Cerebellar nuclear complex (tissue), 1 donor: ENCODE results near the gene CXCL8.
"Not testable (repeated sequence)": the region's sequence is repeated elsewhere in the genome, so short reads cannot be mapped to it uniquely, and the experiment has no call there.

Source experiments
- DNase-seq, 2 experiments: peaks; one replicate each; lab custom pipeline; 2025; lab: John Stamatoyannopoulos, UW

CXCL8 gene

GRCh38 chr4:73740353-73740778, at the start of gene CXCL8:
Gene CXCL8 (plus strand): TSS chr4:73740569. CDS start chr4:73740659, 90 bp downstream.
- DNase-seq: no peak

GRCh38 chr4:73691201-73691600, 49.2 kb upstream of the CXCL8 start:
- DNase-seq: not testable (repeated sequence)

- DNase-seq: no peak
Observed at GRCh38 chr4:73691759-73692158, 48.6 kb upstream of the CXCL8 start.

- no peak for DNase-seq
Observed at GRCh38 chr4:73692254-73692653, 48.1 kb upstream of the CXCL8 start.

- DNase-seq: no peak
Observed at GRCh38 chr4:73692701-73693100, 47.7 kb upstream of the CXCL8 start.

- DNase-seq: no peak
Observed at GRCh38 chr4:73693811-73694210, 46.6 kb upstream of the CXCL8 start.

GRCh38 chr4:73698217-73698616, 42.2 kb upstream of the CXCL8 start:
- DNase-seq: no peak

- no peak for DNase-seq
Observed at GRCh38 chr4:73701116-73701515, 39.3 kb upstream of the CXCL8 start.

- no peak for DNase-seq
Observed at GRCh38 chr4:73702796-73703287, 37.5 kb upstream of the CXCL8 start.

- no peak for DNase-seq
Observed at GRCh38 chr4:73703320-73703719, 37.0 kb upstream of the CXCL8 start.

GRCh38 chr4:73704314-73705055, 35.9 kb upstream of the CXCL8 start:
- DNase-seq: no peak

GRCh38 chr4:73705056-73705432, 35.3 kb upstream of the CXCL8 start:
- no peak for DNase-seq

GRCh38 chr4:73705721-73706120, 34.6 kb upstream of the CXCL8 start:
- no peak for DNase-seq

- DNase-seq: no peak
Observed at GRCh38 chr4:73706811-73707210, 33.6 kb upstream of the CXCL8 start.

GRCh38 chr4:73707269-73707875, 33.0 kb upstream of the CXCL8 start:
- DNase-seq: no peak

GRCh38 chr4:73707918-73708577, 32.3 kb upstream of the CXCL8 start:
- no peak for DNase-seq

- no peak for DNase-seq
Observed at GRCh38 chr4:73709451-73710033, 30.8 kb upstream of the CXCL8 start.

- DNase-seq: no peak
Observed at GRCh38 chr4:73710094-73710493, 30.3 kb upstream of the CXCL8 start.

GRCh38 chr4:73711989-73712388, 28.4 kb upstream of the CXCL8 start:
- DNase-seq: no peak

- DNase-seq: no peak
Observed at GRCh38 chr4:73713650-73714049, 26.7 kb upstream of the CXCL8 start.

GRCh38 chr4:73714647-73715046, 25.7 kb upstream of the CXCL8 start:
- DNase-seq: no peak

GRCh38 chr4:73715659-73716058, 24.7 kb upstream of the CXCL8 start:
- DNase-seq: no peak
